K562 (cell line): ENCODE data around the gene ZFTA. TPM values are rescaled to one million over a fixed set of nuclear protein-coding genes. Genes with fewer than 3 reads are reported as not detected.

Source experiments
- ATAC-seq: fragments of 200-7000 bp; cut with Tn5 transposase; 3 replicates; pipeline ENCODE4 v1.9.1; 2020; ENCODE audit warnings: moderate library complexity
- BruUV-seq: library from RNA; stranded (reverse); fragments of 400-500 nt; replicated peaks from 2 replicates; lab custom pipeline; 2021; lab: Mats Ljungman, UMichigan
- CTCF ChIA-PET: fragments of 300-600 bp; formaldehyde crosslinking; extraction: SDS; loops from one replicate; lab custom pipeline; 2021; ENCODE audit warnings: low intra/inter-chr PET ratio; lab: Yijun Ruan, JAX
- POLR2A ChIA-PET: fragments of 300-600, 350-650 bp; sonication (Branson Sonifier 250); formaldehyde crosslinking; extraction: SDS; loops from one replicate; lab custom pipeline; 2021; ENCODE audit warnings: antibody characterized with exemption, inconsistent platforms; lab: Yijun Ruan, JAX
- DNase-seq, 4 experiments: peaks; one replicate each; pipeline versions ENCODE4 v3.0.0 to v3.0.0-alpha.2; 2011 to 2018; ENCODE audit warnings: low spot score in 3 of 4, mixed read lengths in 3 of 4; ENCODE audit errors: extremely low read depth in 1 of 4
- FAIRE-seq: peaks from 2 replicates; lab custom pipeline; 2011; peaks lifted over from hg19 to GRCh38; lab: Jason Lieb, UNC
- H2AFZ ChIP-seq: 2 replicates; pipeline ENCODE4 v1.6.0; 2011; ENCODE audit warnings: low read depth, low read length, control low read depth, inconsistent platforms
- H3K27ac ChIP-seq: fragments of 200-600 bp; 3 replicates; pipeline ENCODE4 v1.8.0; 2011; ENCODE audit warnings: low read depth, mild to moderate bottlenecking, control low read depth, inconsistent platforms, low read length, moderate library complexity, mixed read lengths; ENCODE audit errors: extremely low read depth
- H3K27me3 ChIP-seq, 2 experiments: fragments of 300-600 bp in 1 of 2; 2 replicates in 1 of 2; 3 replicates in 1 of 2; pipeline versions ENCODE4 v1.6.0 to v1.8.0; 2011; ENCODE audit warnings: inconsistent platforms in 2 of 2, low read length in 2 of 2, mild to moderate bottlenecking in 1 of 2, mixed read lengths in 1 of 2, moderate library complexity in 1 of 2; ENCODE audit not compliant: control insufficient read depth in 2 of 2, insufficient read depth in 2 of 2
- H3K36me3 ChIP-seq: fragments of 300-600 bp; 3 replicates; pipeline ENCODE4 v1.8.0; 2011; ENCODE audit warnings: mild to moderate bottlenecking, low read length, inconsistent platforms; ENCODE audit not compliant: control insufficient read depth, insufficient read depth
- H3K4me1 ChIP-seq, 2 experiments: fragments of 200-600 bp in 1 of 2; replicated peaks in 1 of 2; 2 replicates in 1 of 2; 3 replicates in 1 of 2; pipeline versions ENCODE4 v1.5.1 to v1.8.0; 2011; ENCODE audit warnings: inconsistent platforms in 2 of 2, low read length in 2 of 2, mild to moderate bottlenecking in 1 of 2, mixed read lengths in 1 of 2, moderate library complexity in 1 of 2; ENCODE audit not compliant: control insufficient read depth in 2 of 2, insufficient read depth in 2 of 2
- H3K4me2 ChIP-seq: 2 replicates; pipeline ENCODE4 v1.6.1; 2011; ENCODE audit warnings: low read length, control low read depth, inconsistent platforms, mixed read lengths; ENCODE audit not compliant: insufficient read depth
- H3K4me3 ChIP-seq: fragments of 200-600 bp; sonication (generic), shearing (Covaris generic); 2 replicates; pipeline ENCODE4 v1.5.1; 2016; ENCODE audit warnings: control low read depth, inconsistent platforms
- H3K79me2 ChIP-seq: fragments of 200-600 bp; 3 replicates; pipeline ENCODE4 v1.8.0; 2011; ENCODE audit warnings: low read length, inconsistent platforms; ENCODE audit not compliant: control insufficient read depth, insufficient read depth
- H3K9ac ChIP-seq, 2 experiments: 2 replicates each; pipeline versions ENCODE4 v1.6.0 to v1.6.1; 2011; ENCODE audit warnings: low read depth in 2 of 2, low read length in 2 of 2, control low read depth in 1 of 2, inconsistent platforms in 1 of 2, mild to moderate bottlenecking in 1 of 2, mixed read lengths in 1 of 2; ENCODE audit not compliant: insufficient read depth in 1 of 2
- H3K9me1 ChIP-seq: one replicate; pipeline ENCODE4 v1.6.0; 2011; ENCODE audit warnings: inconsistent platforms, mild to moderate bottlenecking, low read length, moderate library complexity; ENCODE audit not compliant: control insufficient read depth, insufficient read depth
- H3K9me3 ChIP-seq: replicated peaks from 2 replicates; pipeline ENCODE4 v1.5.1; 2011; ENCODE audit warnings: low read depth, low read length, inconsistent platforms; ENCODE audit not compliant: control insufficient read depth, insufficient read depth
- H4K20me1 ChIP-seq: replicated peaks from 2 replicates; pipeline ENCODE4 v1.6.1; 2011; ENCODE audit warnings: low read length, inconsistent platforms, mixed read lengths; ENCODE audit not compliant: control insufficient read depth, insufficient read depth
- HDAC8 ChIP-seq: fragments of 450-650 bp; IDR thresholded peaks from 2 replicates; pipeline ENCODE4 v1.6.1; 2016; ENCODE audit warnings: mild to moderate bottlenecking, missing genetic modification characterization, moderate library complexity, missing compliant biosample characterization
- ILK ChIP-seq: fragments of 450-650 bp; IDR thresholded peaks from 2 replicates; pipeline ENCODE4 v1.6.1; 2016; ENCODE audit warnings: missing genetic modification characterization, low read depth, mild to moderate bottlenecking, missing compliant biosample characterization, moderate library complexity, borderline replicate concordance
- PHF20 ChIP-seq: fragments of 450-650 bp; IDR thresholded peaks from 2 replicates; pipeline ENCODE4 v1.6.1; 2018; ENCODE audit not compliant: partially characterized antibody
- WGBS: fragments of 100-300 bp; shearing (Covaris generic); methylation state at CpG from one replicate; pipeline ENCODE4 v1.1.6; 2016; ENCODE audit warnings: low coverage, mixed read lengths; ENCODE audit not compliant: insufficient coverage; ENCODE audit errors: missing lambda C conversion rate; 5-methylcytosine and 5-hydroxymethylcytosine counted together
- in situ Hi-C: fragments of 300-500 bp; cut with MboI; formaldehyde crosslinking; loops from 4 replicates; pipeline ENCODE4 v1.15.0; 2018; ENCODE audit warnings: inconsistent platforms, mixed read lengths
- intact Hi-C: fragments of 100-400 bp; cut with micrococcal nuclease; formaldehyde crosslinking; loops from 2 replicates; pipeline ENCODE4 v1.14.2; 2022
- polyA plus RNA-seq, 8 experiments: library from polyadenylated mRNA; depleted of rRNA in 4 of 8; stranded (reverse) in 5 of 8; unstranded in 3 of 8; fragments of >200 nt; fragmentation: Nextera tagmentation in 2 of 8; fragmentation: Illumina TruSeq in 1 of 8; extraction: Ambion mirVana in 2 of 8; extraction: Trizol in 1 of 8; gene quantifications; 2 replicates each; pipeline versions ENCODE4 v1.2.1 to v1.2.3, GENCODE V29; 2011 to 2014; ENCODE audit warnings: inconsistent platforms in 1 of 8, missing spikeins in 1 of 8
- total RNA-seq, 7 experiments: library from RNA; depleted of rRNA in 6 of 7; stranded (reverse); fragments of >200 nt in 6 of 7; fragmentation: Illumina TruSeq in 2 of 7; extraction: Trizol in 2 of 7; gene quantifications; 2 replicates each; pipeline versions ENCODE4 v1.2.1 to v1.2.3, GENCODE V29; 2011 to 2021; ENCODE audit warnings: low replicate concordance in 1 of 7
- TF ChIP-seq, protein P1 (sequence below): IDR thresholded peaks from 2 replicates; pipeline ENCODE4 v1.6.1; 2014; ENCODE audit warnings: antibody characterized with exemption

The ZFTA gene
- total and polyA plus RNA-seq, 9 of the 15 experiments (the other 6 are each of a cell fraction or from before 2014, with no cell fraction given), result 0.45 to 12.3 (median 2.9) TPM

DNA sequence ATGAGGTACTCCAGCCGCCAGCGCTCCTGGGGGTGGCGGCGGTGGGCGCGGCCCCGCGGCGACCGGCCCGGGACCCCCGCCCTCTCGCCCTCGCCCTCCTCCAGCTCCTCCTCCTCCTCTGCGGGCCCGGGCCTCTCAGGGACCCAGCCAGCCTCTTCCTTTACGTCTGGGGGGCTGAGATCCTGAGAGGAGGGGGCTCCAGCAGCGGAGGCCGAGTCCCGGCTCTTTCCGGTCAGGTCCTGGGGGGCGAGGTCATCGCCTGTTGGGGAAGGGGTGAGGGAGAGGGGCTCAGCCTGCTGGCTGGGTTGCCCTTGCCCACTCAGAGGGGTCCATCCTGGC lies 4.3 kb downstream of the ZFTA start:
- H3K9ac ChIP-seq, result no peak overlapping the region
- 100% methylated on average over 1 of the region's 23 CpGs for WGBS
- no peaks in the 10 kb centered on the region for H3K9me3 ChIP-seq
- no peak overlapping the region for H3K4me2 ChIP-seq
- H3K27me3 ChIP-seq, result no peaks in the 10 kb centered on the region
- no peak overlapping the region for H2AFZ ChIP-seq
- no peaks in the 10 kb centered on the region for H4K20me1 ChIP-seq
- FAIRE-seq (no peak), DNase-seq (no peak), ATAC-seq (no peak)
- H3K79me2 ChIP-seq, result peaks cover 19% of the 10 kb centered on the region
- ChIA-PET CTCF (no interaction called here), POLR2A (no interaction called here)
- no peak for TF ChIP-seq PHF20
- no peak for TF ChIP-seq HDAC8 (tag)
- TF ChIP-seq, protein P1, sequence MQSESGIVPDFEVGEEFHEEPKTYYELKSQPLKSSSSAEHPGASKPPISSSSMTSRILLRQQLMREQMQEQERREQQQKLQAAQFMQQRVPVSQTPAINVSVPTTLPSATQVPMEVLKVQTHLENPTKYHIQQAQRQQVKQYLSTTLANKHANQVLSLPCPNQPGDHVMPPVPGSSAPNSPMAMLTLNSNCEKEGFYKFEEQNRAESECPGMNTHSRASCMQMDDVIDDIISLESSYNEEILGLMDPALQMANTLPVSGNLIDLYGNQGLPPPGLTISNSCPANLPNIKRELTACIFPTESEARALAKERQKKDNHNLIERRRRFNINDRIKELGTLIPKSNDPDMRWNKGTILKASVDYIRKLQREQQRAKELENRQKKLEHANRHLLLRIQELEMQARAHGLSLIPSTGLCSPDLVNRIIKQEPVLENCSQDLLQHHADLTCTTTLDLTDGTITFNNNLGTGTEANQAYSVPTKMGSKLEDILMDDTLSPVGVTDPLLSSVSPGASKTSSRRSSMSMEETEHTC, result no peak
- TF ChIP-seq ILK (tag), result no peak
- intact Hi-C loops (no loop called here), in situ Hi-C loops (loop anchor here (10.0 kb wide), 1 partner anchor 380 kb away; no protein-coding TSS in a partner anchor)
- H3K9me1 ChIP-seq, result no peaks in the 10 kb centered on the region
- peaks cover 8 to 52% of the 10 kb centered on the region in 2 experiments for H3K4me1 ChIP-seq
- BruUV-seq, result no TSS peak
- H3K4me3 ChIP-seq, result no peak overlapping the region
- peaks cover 43% of the 10 kb centered on the region; the same call in 2 of the 3 replicates for H3K36me3 ChIP-seq
- H3K27ac ChIP-seq, result no peak overlapping the region
